GM23338 (cell line): ENCODE measurements around the gene KDM6A. TPM values are rescaled to one million over a fixed set of nuclear protein-coding genes. Genes with fewer than 3 reads are reported as not detected.

Experiments used
- ATAC-seq: fragments of 200-7000 bp; cut with Tn5 transposase; 3 replicates; pipeline ENCODE4 v1.9.1; 2020
- DNase-seq: peaks from one replicate; pipeline ENCODE4 v3.0.0-alpha.2; 2015; ENCODE audit warnings: low spot score
- H2AFZ ChIP-seq: fragments of 200-600 bp; sonication (generic); 2 replicates; pipeline ENCODE4 v1.8.0; 2016; ENCODE audit warnings: antibody characterized with exemption, mild to moderate bottlenecking, moderate library complexity
- H3F3A ChIP-seq: fragments of 200-600 bp; sonication (generic); replicated peaks from 2 replicates; pipeline ENCODE4 v1.8.0; 2017; ENCODE audit warnings: antibody characterized with exemption, mixed run types, low read depth
- H3K27ac ChIP-seq: fragments of 200-600 bp; sonication (generic); 2 replicates; pipeline ENCODE4 v1.6.1; 2016; ENCODE audit warnings: low read depth
- H3K27me3 ChIP-seq: fragments of 200-600 bp; sonication (generic); 2 replicates; pipeline ENCODE4 v1.8.0; 2016; ENCODE audit warnings: mild to moderate bottlenecking, mixed run types, moderate library complexity; ENCODE audit not compliant: insufficient read depth
- H3K36me3 ChIP-seq: fragments of 200-600 bp; sonication (generic); 2 replicates; pipeline ENCODE4 v1.8.0; 2016; ENCODE audit warnings: mild to moderate bottlenecking; ENCODE audit not compliant: insufficient read depth
- H3K4me1 ChIP-seq: fragments of 200-600 bp; sonication (generic); 2 replicates; pipeline ENCODE4 v1.8.0; 2016; ENCODE audit warnings: mild to moderate bottlenecking, moderate library complexity; ENCODE audit not compliant: insufficient read depth
- H3K4me2 ChIP-seq: fragments of 200-600 bp; sonication (generic); 2 replicates; pipeline ENCODE4 v1.7.1; 2017; ENCODE audit warnings: mixed run types
- H3K4me3 ChIP-seq: fragments of 200-600 bp; sonication (generic); 2 replicates; pipeline ENCODE4 v1.6.1; 2016; ENCODE audit warnings: mixed run types
- H3K79me2 ChIP-seq: fragments of 200-600 bp; sonication (generic); replicated peaks from 2 replicates; pipeline ENCODE4 v1.8.0; 2017; ENCODE audit warnings: mild to moderate bottlenecking; ENCODE audit not compliant: insufficient read depth
- H3K9me2 ChIP-seq: fragments of 200-600 bp; sonication (generic); 2 replicates; pipeline ENCODE4 v1.8.0; 2017; ENCODE audit not compliant: insufficient read depth
- H4K20me1 ChIP-seq: fragments of 200-600 bp; sonication (generic); replicated peaks from 2 replicates; pipeline ENCODE4 v1.8.0; 2017; ENCODE audit warnings: mild to moderate bottlenecking; ENCODE audit not compliant: insufficient read depth
- H3K27ac Mint-ChIP-seq: 2 replicates; pipeline ENCODE4 v1.8.0; 2020; ENCODE audit warnings: inconsistent platforms, mild to moderate bottlenecking, moderate library complexity, mixed read lengths
- H3K27me3 Mint-ChIP-seq: 3 replicates; pipeline ENCODE4 v1.8.0; 2022; ENCODE audit warnings: low read depth, mild to moderate bottlenecking, moderate library complexity, mixed read lengths, inconsistent platforms; ENCODE audit not compliant: insufficient read depth, poor library complexity
- H3K36me3 Mint-ChIP-seq: 3 replicates; pipeline ENCODE4 v1.8.0; 2021; ENCODE audit warnings: low read depth, mild to moderate bottlenecking, inconsistent platforms, moderate library complexity, mixed read lengths
- H3K4me1 Mint-ChIP-seq: 3 replicates; pipeline ENCODE4 v1.8.0; 2020; ENCODE audit warnings: mild to moderate bottlenecking, inconsistent platforms, mixed read lengths
- H3K4me3 Mint-ChIP-seq: 3 replicates; pipeline ENCODE4 v1.8.0; 2021; ENCODE audit warnings: moderate library complexity, mild to moderate bottlenecking, inconsistent platforms, mixed read lengths
- H3K9me3 Mint-ChIP-seq: 3 replicates; pipeline ENCODE4 v1.8.0; 2020; ENCODE audit warnings: moderate library complexity, mild to moderate bottlenecking, inconsistent platforms, mixed read lengths
- CREB1 ChIP-seq: fragments of 250-450 bp; sonication (Bioruptor Pico); IDR thresholded peaks from 2 replicates; pipeline ENCODE4 v1.5.0; 2020; ENCODE audit warnings: low read depth, mild to moderate bottlenecking, moderate library complexity
- CTCF ChIP-seq, 2 experiments: fragments of 200-600 bp in 1 of 2; sonication (generic) in 1 of 2; conservative IDR thresholded peaks; 2 replicates each; pipeline versions ENCODE4 v1.5.1 to v1.6.1; 2016 to 2017; ENCODE audit warnings: antibody characterized with exemption in 2 of 2, low read depth in 2 of 2, mild to moderate bottlenecking in 2 of 2, moderate library complexity in 1 of 2
- ETS1 ChIP-seq: IDR thresholded peaks from 2 replicates; pipeline ENCODE4 v1.6.1; 2016; ENCODE audit warnings: antibody characterized with exemption
- EZH2 ChIP-seq: fragments of 200-600 bp; sonication (generic); IDR thresholded peaks from one replicate; pipeline ENCODE4 v1.8.0; 2017; ENCODE audit warnings: antibody characterized with exemption, mild to moderate bottlenecking, low read depth; ENCODE audit not compliant: unreplicated experiment
- EZH2phosphoT487 ChIP-seq: fragments of 200-600 bp; sonication (generic); IDR thresholded peaks from one replicate; pipeline ENCODE4 v1.8.1; 2018; ENCODE audit warnings: antibody characterized with exemption; ENCODE audit not compliant: unreplicated experiment
- JUNB ChIP-seq: IDR thresholded peaks from one replicate; pipeline ENCODE4 v1.6.1; 2016; ENCODE audit warnings: antibody characterized with exemption; ENCODE audit not compliant: unreplicated experiment
- POLR2AphosphoS5 ChIP-seq: IDR thresholded peaks from 2 replicates; pipeline ENCODE4 v1.6.1; 2016; ENCODE audit warnings: antibody characterized with exemption, low read depth
- STAT1 ChIP-seq: IDR thresholded peaks from one replicate; pipeline ENCODE4 v1.6.1; 2016; ENCODE audit warnings: antibody characterized with exemption; ENCODE audit not compliant: unreplicated experiment
- ZNF331 ChIP-seq: fragments of 250-450 bp; sonication (Bioruptor Pico); IDR thresholded peaks from 2 replicates; pipeline ENCODE4 v1.5.0; 2020; ENCODE audit warnings: low read depth, mild to moderate bottlenecking, moderate library complexity
- polyA plus RNA-seq: library from polyadenylated mRNA; unstranded; fragments of >200 nt; fragmentation: Nextera tagmentation; extraction: Ambion mirVana; gene quantifications from 2 replicates; pipeline ENCODE4 v1.2.1, GENCODE V29; 2016
- total RNA-seq: library from RNA; depleted of rRNA; stranded (reverse); fragments of >200 nt; shearing (Covaris generic); gene quantifications from 2 replicates; pipeline ENCODE4 v1.2.3, GENCODE V29; 2014
- TF ChIP-seq, protein P1 (sequence below): fragments of 250-450 bp; sonication (Bioruptor Pico); IDR thresholded peaks from 2 replicates; pipeline ENCODE4 v1.5.0; 2020; ENCODE audit warnings: mild to moderate bottlenecking, moderate library complexity
- TF ChIP-seq, protein P2 (sequence below): IDR thresholded peaks from one replicate; pipeline ENCODE4 v1.6.1; 2018; ENCODE audit warnings: antibody characterized with exemption; ENCODE audit not compliant: unreplicated experiment

Gene KDM6A
- total and polyA plus RNA-seq, 2 experiments from 2014 or later: 22.8 to 102 TPM

GRCh38 chrX:44922980-44923379 is 50.0 kb downstream of the KDM6A start (continued):
- no peak for TF ChIP-seq CTCF (conservative IDR thresholded peaks at IDR 0.05; ENCODE audit: low read depth in 2 of 2)

DNA sequence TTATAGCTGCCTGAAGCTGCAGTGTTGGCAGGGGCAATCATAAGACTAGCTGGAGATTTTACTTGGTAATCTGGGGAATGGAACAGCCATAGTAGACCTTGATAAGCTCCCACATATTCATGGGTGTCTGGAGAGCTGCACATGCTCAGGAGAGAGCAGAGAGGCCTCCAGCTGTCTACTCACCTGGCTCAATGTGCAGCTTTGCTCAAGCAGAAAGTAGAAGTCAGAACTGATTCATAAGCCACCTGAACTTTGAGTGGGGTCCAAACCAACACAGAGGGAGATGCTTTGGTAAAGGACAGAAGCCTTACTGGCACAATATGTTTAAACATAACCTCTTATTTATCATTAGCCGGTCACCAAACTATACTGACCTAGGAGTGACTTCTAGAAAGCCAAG is 54.4 kb downstream of the KDM6A start:
- Mint-ChIP-seq H3K9me3 (peaks cover 3% of the 10 kb centered on the region; the same call in 2 of the 3 replicates), H3K27ac (no peak overlapping the region), H3K36me3 (0 out of 3 replicates have a peak, but pooled peaks cover 2% of the 10 kb centered on the region), H3K4me1 (peaks cover 12% of the 10 kb centered on the region; the same call in 2 of the 3 replicates), H3K27me3 (peaks cover 4% of the 10 kb centered on the region), H3K4me3 (no peak overlapping the region)
- ATAC-seq (no peak), DNase-seq (no peak)
- H3K36me3 ChIP-seq: no peaks in the 10 kb centered on the region
- H3K9me2 ChIP-seq: no peaks in the 10 kb centered on the region
- no peaks in the 10 kb centered on the region for H3F3A ChIP-seq
- H3K27me3 ChIP-seq: no peaks in the 10 kb centered on the region
- H2AFZ ChIP-seq: no peak overlapping the region
- no peak overlapping the region for H3K4me2 ChIP-seq
- H3K4me1 ChIP-seq: no peaks in the 10 kb centered on the region
- no peak overlapping the region for H3K4me3 ChIP-seq
- no peaks in the 10 kb centered on the region for H4K20me1 ChIP-seq
- peaks cover 100% of the 10 kb centered on the region for H3K79me2 ChIP-seq
- TF ChIP-seq, protein P1, sequence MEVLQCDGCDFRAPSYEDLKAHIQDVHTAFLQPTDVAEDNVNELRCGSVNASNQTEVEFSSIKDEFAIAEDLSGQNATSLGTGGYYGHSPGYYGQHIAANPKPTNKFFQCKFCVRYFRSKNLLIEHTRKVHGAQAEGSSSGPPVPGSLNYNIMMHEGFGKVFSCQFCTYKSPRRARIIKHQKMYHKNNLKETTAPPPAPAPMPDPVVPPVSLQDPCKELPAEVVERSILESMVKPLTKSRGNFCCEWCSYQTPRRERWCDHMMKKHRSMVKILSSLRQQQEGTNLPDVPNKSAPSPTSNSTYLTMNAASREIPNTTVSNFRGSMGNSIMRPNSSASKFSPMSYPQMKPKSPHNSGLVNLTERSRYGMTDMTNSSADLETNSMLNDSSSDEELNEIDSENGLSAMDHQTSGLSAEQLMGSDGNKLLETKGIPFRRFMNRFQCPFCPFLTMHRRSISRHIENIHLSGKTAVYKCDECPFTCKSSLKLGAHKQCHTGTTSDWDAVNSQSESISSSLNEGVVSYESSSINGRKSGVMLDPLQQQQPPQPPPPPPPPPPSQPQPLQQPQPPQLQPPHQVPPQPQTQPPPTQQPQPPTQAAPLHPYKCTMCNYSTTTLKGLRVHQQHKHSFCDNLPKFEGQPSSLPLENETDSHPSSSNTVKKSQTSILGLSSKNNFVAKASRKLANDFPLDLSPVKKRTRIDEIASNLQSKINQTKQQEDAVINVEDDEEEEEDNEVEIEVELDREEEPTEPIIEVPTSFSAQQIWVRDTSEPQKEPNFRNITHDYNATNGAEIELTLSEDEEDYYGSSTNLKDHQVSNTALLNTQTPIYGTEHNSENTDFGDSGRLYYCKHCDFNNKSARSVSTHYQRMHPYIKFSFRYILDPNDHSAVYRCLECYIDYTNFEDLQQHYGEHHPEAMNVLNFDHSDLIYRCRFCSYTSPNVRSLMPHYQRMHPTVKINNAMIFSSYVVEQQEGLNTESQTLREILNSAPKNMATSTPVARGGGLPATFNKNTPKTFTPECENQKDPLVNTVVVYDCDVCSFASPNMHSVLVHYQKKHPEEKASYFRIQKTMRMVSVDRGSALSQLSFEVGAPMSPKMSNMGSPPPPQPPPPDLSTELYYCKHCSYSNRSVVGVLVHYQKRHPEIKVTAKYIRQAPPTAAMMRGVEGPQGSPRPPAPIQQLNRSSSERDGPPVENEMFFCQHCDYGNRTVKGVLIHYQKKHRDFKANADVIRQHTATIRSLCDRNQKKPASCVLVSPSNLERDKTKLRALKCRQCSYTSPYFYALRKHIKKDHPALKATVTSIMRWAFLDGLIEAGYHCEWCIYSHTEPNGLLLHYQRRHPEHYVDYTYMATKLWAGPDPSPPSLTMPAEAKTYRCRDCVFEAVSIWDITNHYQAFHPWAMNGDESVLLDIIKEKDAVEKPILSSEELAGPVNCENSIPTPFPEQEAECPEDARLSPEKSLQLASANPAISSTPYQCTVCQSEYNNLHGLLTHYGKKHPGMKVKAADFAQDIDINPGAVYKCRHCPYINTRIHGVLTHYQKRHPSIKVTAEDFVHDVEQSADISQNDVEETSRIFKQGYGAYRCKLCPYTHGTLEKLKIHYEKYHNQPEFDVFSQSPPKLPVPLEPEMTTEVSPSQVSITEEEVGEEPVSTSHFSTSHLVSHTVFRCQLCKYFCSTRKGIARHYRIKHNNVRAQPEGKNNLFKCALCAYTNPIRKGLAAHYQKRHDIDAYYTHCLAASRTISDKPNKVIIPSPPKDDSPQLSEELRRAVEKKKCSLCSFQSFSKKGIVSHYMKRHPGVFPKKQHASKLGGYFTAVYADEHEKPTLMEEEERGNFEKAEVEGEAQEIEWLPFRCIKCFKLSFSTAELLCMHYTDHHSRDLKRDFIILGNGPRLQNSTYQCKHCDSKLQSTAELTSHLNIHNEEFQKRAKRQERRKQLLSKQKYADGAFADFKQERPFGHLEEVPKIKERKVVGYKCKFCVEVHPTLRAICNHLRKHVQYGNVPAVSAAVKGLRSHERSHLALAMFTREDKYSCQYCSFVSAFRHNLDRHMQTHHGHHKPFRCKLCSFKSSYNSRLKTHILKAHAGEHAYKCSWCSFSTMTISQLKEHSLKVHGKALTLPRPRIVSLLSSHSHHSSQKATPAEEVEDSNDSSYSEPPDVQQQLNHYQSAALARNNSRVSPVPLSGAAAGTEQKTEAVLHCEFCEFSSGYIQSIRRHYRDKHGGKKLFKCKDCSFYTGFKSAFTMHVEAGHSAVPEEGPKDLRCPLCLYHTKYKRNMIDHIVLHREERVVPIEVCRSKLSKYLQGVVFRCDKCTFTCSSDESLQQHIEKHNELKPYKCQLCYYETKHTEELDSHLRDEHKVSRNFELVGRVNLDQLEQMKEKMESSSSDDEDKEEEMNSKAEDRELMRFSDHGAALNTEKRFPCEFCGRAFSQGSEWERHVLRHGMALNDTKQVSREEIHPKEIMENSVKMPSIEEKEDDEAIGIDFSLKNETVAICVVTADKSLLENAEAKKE: no peak
- TF ChIP-seq, protein P2, sequence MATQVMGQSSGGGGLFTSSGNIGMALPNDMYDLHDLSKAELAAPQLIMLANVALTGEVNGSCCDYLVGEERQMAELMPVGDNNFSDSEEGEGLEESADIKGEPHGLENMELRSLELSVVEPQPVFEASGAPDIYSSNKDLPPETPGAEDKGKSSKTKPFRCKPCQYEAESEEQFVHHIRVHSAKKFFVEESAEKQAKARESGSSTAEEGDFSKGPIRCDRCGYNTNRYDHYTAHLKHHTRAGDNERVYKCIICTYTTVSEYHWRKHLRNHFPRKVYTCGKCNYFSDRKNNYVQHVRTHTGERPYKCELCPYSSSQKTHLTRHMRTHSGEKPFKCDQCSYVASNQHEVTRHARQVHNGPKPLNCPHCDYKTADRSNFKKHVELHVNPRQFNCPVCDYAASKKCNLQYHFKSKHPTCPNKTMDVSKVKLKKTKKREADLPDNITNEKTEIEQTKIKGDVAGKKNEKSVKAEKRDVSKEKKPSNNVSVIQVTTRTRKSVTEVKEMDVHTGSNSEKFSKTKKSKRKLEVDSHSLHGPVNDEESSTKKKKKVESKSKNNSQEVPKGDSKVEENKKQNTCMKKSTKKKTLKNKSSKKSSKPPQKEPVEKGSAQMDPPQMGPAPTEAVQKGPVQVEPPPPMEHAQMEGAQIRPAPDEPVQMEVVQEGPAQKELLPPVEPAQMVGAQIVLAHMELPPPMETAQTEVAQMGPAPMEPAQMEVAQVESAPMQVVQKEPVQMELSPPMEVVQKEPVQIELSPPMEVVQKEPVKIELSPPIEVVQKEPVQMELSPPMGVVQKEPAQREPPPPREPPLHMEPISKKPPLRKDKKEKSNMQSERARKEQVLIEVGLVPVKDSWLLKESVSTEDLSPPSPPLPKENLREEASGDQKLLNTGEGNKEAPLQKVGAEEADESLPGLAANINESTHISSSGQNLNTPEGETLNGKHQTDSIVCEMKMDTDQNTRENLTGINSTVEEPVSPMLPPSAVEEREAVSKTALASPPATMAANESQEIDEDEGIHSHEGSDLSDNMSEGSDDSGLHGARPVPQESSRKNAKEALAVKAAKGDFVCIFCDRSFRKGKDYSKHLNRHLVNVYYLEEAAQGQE: no peak
- no peak for TF ChIP-seq POLR2AphosphoS5
- TF ChIP-seq STAT1: no peak
- no peak for TF ChIP-seq ETS1
- no peak for TF ChIP-seq CREB1 (CRISPR knock-in tag)
- no peak for TF ChIP-seq JUNB
- TF ChIP-seq ZNF331 (CRISPR knock-in tag): no peak
- TF ChIP-seq EZH2: no peak
- no peak for TF ChIP-seq EZH2phosphoT487
- H3K27ac ChIP-seq: no peak overlapping the region
